ENCODE results near the gene SPHK2.
A peak's percentile ranks its signal among the peaks of the same experiment; 100 is the strongest.

The SPHK2 gene

DNA sequence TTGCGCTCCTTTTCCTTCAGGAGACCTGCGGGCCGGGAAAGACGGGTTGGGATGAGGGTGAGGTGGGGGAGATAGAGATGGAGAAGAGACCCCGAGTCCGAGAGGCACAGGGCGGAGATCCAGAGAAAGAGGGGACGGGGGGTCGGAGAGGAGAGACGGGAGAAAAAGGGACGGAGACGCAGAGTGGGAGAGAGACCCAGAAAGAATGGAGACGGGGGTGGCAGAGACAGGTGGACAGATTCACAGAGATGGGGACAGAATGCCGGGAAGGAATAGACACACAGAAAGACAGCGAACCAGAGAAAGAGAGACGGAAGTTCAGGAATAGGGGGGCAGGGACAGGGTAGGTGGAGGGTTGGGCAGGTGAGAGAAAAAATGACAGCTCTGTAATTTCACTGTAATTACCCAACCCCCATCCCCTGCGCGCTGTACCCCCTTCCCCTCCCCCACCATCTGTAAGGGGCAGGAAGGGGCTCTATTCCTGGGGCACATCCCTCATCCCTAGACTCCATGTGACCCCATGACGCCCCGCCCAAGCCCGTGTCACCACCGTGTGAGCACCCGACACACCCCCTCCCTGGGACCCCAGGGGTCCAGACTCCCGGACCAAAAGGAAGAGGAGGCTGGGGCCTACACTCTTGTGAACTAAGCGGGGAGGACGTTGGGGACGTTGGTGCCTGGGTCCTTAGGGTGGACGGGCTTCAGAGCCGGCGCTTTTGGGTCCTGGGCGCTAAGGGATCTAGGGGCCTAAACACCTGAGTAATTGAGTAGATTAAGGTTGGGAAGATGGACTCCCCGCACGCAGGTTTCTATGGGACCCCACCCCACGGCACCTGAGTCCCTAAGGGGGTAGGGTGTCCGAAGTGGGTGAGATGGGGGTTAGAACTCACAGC, 16.9 kb downstream of the SPHK2 start:
- Histone ChIP-seq H3K4me3 (ENCODE audit: low read length in 2 of 2) (peak overlapping the region; percentile 86 to 89), H3K4me1 (ENCODE audit: control insufficient read depth in 2 of 2, insufficient read depth in 2 of 2, low read length in 2 of 2) (peaks cover 37 to 39% of the 10 kb centered on the region in 2 donors), H3K9me3 (ENCODE audit: control insufficient read depth in 2 of 2, low read length in 2 of 2) (no peaks in the 10 kb centered on the region), H3K27me3 (ENCODE audit: control insufficient read depth in 2 of 2, insufficient read depth in 2 of 2, low read length in 2 of 2) (no peaks in the 10 kb centered on the region), H3K36me3 (ENCODE audit: control insufficient read depth in 2 of 2, insufficient read depth in 2 of 2, low read length in 2 of 2) (peaks cover 6 to 14% of the 10 kb centered on the region in 2 donors), H3K9ac (ENCODE audit: low read depth in 1 of 2, low read length in 2 of 2) (peak overlapping the region; percentile 87), H3K27ac (ENCODE audit: low read depth in 2 of 2, low read length in 2 of 2) (peak overlapping the region; percentile 97 to 98)

DNA sequence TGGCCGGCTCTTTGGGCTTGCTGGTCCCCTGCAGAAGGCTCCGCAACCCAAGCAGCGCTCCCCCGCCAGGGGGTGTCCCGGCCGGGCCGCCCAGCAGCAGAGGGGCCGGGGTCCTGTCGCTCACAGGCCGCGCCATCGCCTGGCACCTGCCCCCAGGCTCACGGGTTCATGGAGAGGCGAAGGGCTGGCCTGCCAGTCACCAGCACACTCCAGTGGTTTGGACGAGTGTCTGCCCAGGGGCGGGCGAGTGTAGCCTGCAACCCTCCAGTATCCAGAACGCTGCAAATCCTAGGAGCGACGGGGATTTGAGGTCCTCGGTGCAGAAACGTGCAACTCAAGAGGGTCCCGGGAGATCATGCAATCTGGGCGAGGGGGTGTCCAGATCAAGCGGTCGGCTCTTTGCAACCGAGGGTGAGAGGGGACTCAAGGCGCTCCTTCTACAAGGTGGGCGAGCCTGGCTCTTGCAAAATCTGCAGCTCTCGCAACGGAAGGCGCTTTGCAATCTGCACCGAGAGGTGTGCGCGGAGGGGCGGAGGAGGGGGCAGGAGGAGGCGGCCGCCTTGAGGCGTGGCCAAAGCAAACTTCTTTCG, 17.6 kb downstream of the SPHK2 start, which contains the start of gene DBP:
DBP (minus strand) TSS at position 521 of the 590 bp plus-strand sequence; CDS start at position 136, 385 bp downstream.
- H3K36me3 ChIP-seq (ENCODE audit: control insufficient read depth in 2 of 2, insufficient read depth in 2 of 2, low read length in 2 of 2), result peaks cover 3 to 8% of the 10 kb centered on the region in 2 donors
- H3K9ac ChIP-seq (ENCODE audit: low read depth in 1 of 2, low read length in 2 of 2), result peak within 1 kb of the TSS; percentile 87
- peak within 1 kb of the TSS; percentile 97 to 98 for H3K27ac ChIP-seq (ENCODE audit: low read depth in 2 of 2, low read length in 2 of 2)
- H3K27me3 ChIP-seq (ENCODE audit: control insufficient read depth in 2 of 2, insufficient read depth in 2 of 2, low read length in 2 of 2), result no peaks in the 10 kb centered on the region
- no peaks in the 10 kb centered on the region for H3K9me3 ChIP-seq (ENCODE audit: control insufficient read depth in 2 of 2, low read length in 2 of 2)
- H3K4me3 ChIP-seq (ENCODE audit: low read length in 2 of 2), result peak within 1 kb of the TSS; percentile 86 to 89
- H3K4me1 ChIP-seq (ENCODE audit: control insufficient read depth in 2 of 2, insufficient read depth in 2 of 2, low read length in 2 of 2), result peaks cover 36 to 38% of the 10 kb centered on the region in 2 donors

DNA sequence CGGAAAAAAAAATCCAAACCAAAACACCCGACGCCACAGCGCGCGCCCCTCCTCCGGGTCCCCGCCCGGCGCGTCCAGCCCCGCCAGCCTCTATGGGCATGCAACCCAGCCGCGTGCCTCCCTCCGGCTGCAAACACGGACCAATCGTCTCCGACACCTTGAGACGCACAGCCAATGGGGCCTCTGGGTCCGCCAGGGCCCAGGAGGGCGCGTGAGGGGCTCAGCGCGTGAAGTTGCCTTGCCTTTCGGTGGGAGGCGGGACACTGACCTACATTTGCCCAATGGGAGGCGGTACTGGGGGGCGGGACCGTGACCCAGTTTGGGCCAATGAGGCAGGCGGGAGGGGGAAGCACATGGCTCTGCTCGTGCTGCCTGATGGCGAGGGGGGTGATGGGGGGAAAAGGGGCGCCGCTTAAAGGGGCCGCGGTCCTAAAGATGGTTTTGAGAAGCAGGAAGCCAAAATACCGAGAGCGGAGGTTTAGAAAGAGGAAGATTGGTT, 18.2 kb downstream of the SPHK2 start:
- Histone ChIP-seq H3K4me3 (ENCODE audit: low read length in 2 of 2) (peak overlapping the region; percentile 86 to 89), H3K9me3 (ENCODE audit: control insufficient read depth in 2 of 2, low read length in 2 of 2) (no peaks in the 10 kb centered on the region)

DNA sequence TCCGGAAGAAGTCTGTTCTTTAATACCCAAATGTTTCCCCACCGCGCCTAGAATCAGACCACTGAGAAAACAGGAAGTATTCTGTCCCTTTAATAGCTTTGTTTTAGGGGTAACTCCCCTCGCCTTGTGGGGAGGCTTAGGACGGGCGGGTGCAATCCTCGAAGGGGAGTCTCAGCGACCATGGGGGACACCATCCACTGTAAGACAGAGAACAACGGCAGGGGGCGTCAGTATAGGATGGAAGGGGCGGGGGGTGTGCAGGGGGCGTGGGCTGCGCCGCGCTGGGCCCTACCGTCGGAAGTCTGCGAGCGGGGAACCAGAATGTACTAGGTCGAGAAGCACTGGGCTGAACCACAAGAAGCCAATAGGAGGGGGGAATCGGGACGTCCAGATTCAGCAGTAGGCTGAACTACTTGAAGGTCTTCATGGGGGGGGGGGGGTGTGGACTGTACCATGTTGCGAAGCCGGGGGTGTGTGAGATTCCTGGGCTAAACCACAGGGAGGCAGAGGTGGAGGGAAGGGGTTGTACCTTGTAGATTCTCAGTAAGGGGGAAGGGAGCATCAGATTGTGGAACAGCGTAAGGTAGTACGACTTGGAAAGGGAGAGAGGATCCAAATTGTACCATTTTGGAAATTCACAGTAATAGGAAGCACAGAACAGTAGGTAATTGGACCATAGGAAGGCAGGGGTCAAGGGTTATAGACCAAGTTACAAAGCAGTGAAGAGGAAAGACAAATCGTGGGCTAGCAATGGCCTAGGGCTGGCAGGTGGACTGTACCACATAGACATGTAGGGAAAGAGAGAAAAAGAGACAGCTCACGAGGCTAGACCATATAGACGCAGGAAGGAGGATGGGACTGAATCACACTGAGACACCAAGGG, 18.9 kb downstream of the SPHK2 start:
- Histone ChIP-seq H3K27me3 (ENCODE audit: control insufficient read depth in 2 of 2, insufficient read depth in 2 of 2, low read length in 2 of 2) (no peaks in the 10 kb centered on the region), H3K4me1 (ENCODE audit: control insufficient read depth in 2 of 2, insufficient read depth in 2 of 2, low read length in 2 of 2) (peaks cover 28 to 29% of the 10 kb centered on the region in 2 donors), H3K4me3 (ENCODE audit: low read length in 2 of 2) (peak overlapping the region; percentile 86 to 89)

More for the DNA sequence above, 18.2 kb downstream of the SPHK2 start:
- peaks cover 35 to 36% of the 10 kb centered on the region in 2 donors for H3K4me1 ChIP-seq (ENCODE audit: control insufficient read depth in 2 of 2, insufficient read depth in 2 of 2, low read length in 2 of 2)
- H3K36me3 ChIP-seq (ENCODE audit: control insufficient read depth in 2 of 2, insufficient read depth in 2 of 2, low read length in 2 of 2), result peaks cover 2 to 6% of the 10 kb centered on the region in 2 donors
- H3K9ac ChIP-seq (ENCODE audit: low read depth in 1 of 2, low read length in 2 of 2), result peak overlapping the region; percentile 87
- H3K27ac ChIP-seq (ENCODE audit: low read depth in 2 of 2, low read length in 2 of 2), result peak overlapping the region; percentile 97 to 98
- no peaks in the 10 kb centered on the region for H3K27me3 ChIP-seq (ENCODE audit: control insufficient read depth in 2 of 2, insufficient read depth in 2 of 2, low read length in 2 of 2)

DNA sequence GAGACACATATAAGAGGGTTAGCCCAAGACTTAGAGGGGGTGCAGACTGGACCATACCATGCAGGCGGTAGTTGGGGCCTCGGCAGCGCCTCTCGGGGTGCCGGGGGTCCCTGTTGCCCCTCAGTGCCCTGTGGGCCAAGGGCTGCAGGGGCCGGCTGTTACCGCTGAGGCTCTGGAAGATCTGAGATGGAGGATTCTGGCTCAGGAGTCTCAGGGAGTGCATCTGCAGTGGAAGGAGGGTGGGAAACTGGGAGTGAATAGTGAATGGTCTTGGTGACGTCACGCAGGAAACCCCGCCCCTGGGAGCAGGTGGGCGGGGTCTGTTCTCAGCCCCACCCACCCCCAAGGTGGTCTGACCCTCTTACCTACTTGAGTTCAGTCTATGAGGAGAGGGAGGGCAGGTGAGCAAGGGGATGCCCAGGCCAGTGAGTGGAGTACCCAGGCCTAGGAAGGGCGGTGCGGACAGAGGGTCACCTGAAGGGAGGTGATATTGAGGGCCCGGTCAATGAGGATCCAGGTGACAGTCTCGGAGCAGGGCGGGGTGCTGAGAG, 19.6 kb downstream of the SPHK2 start:
- peak overlapping the region; percentile 25 to 89 for H3K4me3 ChIP-seq (ENCODE audit: low read length in 2 of 2)
- peak overlapping the region; percentile 97 to 98 for H3K27ac ChIP-seq (ENCODE audit: low read depth in 2 of 2, low read length in 2 of 2)
- H3K4me1 ChIP-seq (ENCODE audit: control insufficient read depth in 2 of 2, insufficient read depth in 2 of 2, low read length in 2 of 2), result peaks cover 21 to 22% of the 10 kb centered on the region in 2 donors
- no peaks in the 10 kb centered on the region for H3K36me3 ChIP-seq (ENCODE audit: control insufficient read depth in 2 of 2, insufficient read depth in 2 of 2, low read length in 2 of 2)
- H3K9me3 ChIP-seq (ENCODE audit: control insufficient read depth in 2 of 2, low read length in 2 of 2), result no peaks in the 10 kb centered on the region
- no peaks in the 10 kb centered on the region for H3K27me3 ChIP-seq (ENCODE audit: control insufficient read depth in 2 of 2, insufficient read depth in 2 of 2, low read length in 2 of 2)
- H3K9ac ChIP-seq (ENCODE audit: low read depth in 1 of 2, low read length in 2 of 2), result peak overlapping the region; percentile 16 to 80

More for the DNA sequence above, 18.9 kb downstream of the SPHK2 start:
- Histone ChIP-seq H3K9me3 (ENCODE audit: control insufficient read depth in 2 of 2, low read length in 2 of 2) (no peaks in the 10 kb centered on the region), H3K9ac (ENCODE audit: low read depth in 1 of 2, low read length in 2 of 2) (peak overlapping the region; percentile 85 to 87), H3K36me3 (ENCODE audit: control insufficient read depth in 2 of 2, insufficient read depth in 2 of 2, low read length in 2 of 2) (no peaks in the 10 kb centered on the region), H3K27ac (ENCODE audit: low read depth in 2 of 2, low read length in 2 of 2) (peak overlapping the region; percentile 97 to 98)

DNA sequence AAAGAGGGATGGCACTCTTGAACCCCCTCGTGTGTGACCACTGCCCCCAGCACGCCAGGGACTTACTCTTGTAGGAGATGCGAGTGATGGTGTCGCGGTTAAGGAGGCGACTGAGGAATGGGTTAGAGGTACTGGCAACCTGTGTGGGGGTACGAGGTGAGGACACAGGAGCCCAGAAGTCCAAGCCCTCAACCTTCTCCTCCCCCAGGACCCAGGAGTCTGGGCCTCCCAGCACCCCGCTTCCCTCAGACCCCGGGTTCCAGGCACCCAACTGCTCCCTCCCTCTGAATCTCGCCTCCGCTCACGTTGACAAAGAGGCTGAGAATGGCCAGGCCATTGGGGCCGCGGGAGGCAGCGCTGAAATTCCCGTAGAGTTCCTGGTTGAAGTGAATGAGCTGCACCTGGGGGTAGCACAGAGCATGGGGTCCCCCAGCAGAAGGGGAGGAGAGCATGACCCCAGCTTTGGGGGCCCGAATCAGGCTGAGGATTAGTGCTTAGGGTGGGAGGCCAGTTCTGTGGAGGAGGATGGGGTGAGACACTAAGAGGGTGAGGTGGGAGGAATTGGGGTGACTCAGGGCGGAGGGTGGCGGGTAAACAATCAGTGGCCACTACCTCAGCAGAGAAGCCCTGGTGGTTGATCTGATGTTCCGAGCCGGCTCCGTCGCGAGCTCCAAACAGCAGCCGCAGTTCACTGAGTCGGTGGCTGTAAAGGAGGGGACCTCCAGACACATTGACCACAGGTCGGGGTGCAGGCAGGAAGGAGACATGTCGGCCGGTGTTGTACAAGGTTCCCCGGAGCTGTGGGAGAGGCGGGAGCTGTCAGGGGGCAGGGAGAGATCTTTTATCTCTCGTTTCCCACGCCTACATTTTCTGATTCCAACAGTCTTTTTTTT, 20.4 kb downstream of the SPHK2 start:
- Histone ChIP-seq H3K36me3 (ENCODE audit: control insufficient read depth in 2 of 2, insufficient read depth in 2 of 2, low read length in 2 of 2) (no peaks in the 10 kb centered on the region), H3K4me3 (ENCODE audit: low read length in 2 of 2) (no peak overlapping the region), H3K9ac (ENCODE audit: low read depth in 1 of 2, low read length in 2 of 2) (peak overlapping the region in 1 of 2 donors; percentile 1), H3K9me3 (ENCODE audit: control insufficient read depth in 2 of 2, low read length in 2 of 2) (no peaks in the 10 kb centered on the region), H3K27me3 (ENCODE audit: control insufficient read depth in 2 of 2, insufficient read depth in 2 of 2, low read length in 2 of 2) (no peaks in the 10 kb centered on the region), H3K4me1 (ENCODE audit: control insufficient read depth in 2 of 2, insufficient read depth in 2 of 2, low read length in 2 of 2) (peaks cover 15% of the 10 kb centered on the region in 2 donors), H3K27ac (ENCODE audit: low read depth in 2 of 2, low read length in 2 of 2) (no peak overlapping the region)

DNA sequence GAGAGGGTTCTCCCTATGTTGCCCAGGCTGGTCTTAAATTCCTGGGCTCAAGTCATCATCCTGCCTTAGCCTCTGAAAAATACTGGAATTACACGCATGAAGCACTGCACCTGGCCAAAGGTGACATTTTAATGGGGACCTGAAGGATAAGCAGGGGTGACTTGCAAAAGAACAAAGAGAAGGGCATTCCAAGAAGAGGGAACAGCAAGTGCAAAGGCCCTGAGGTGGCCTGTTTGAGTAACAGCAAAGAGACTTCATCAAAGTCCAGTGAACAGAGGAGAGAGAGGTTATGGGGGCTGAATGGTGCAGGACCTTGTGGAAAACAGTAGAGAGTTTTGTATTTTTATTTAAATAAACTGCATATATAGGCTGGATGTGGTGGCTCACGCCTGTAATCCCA, 22.5 kb downstream of the SPHK2 start:
- H3K9me3 ChIP-seq (ENCODE audit: control insufficient read depth in 2 of 2, low read length in 2 of 2), result no peaks in the 10 kb centered on the region
- H3K27ac ChIP-seq (ENCODE audit: low read depth in 2 of 2, low read length in 2 of 2), result no peak overlapping the region
- peaks cover 17 to 25% of the 10 kb centered on the region in 2 donors for H3K4me1 ChIP-seq (ENCODE audit: control insufficient read depth in 2 of 2, insufficient read depth in 2 of 2, low read length in 2 of 2)
- no peak overlapping the region for H3K4me3 ChIP-seq (ENCODE audit: low read length in 2 of 2)
- H3K9ac ChIP-seq (ENCODE audit: low read depth in 1 of 2, low read length in 2 of 2), result no peak overlapping the region
- H3K27me3 ChIP-seq (ENCODE audit: control insufficient read depth in 2 of 2, insufficient read depth in 2 of 2, low read length in 2 of 2), result peaks cover 0 to 7% of the 10 kb centered on the region in 2 donors
- H3K36me3 ChIP-seq (ENCODE audit: control insufficient read depth in 2 of 2, insufficient read depth in 2 of 2, low read length in 2 of 2), result no peaks in the 10 kb centered on the region

DNA sequence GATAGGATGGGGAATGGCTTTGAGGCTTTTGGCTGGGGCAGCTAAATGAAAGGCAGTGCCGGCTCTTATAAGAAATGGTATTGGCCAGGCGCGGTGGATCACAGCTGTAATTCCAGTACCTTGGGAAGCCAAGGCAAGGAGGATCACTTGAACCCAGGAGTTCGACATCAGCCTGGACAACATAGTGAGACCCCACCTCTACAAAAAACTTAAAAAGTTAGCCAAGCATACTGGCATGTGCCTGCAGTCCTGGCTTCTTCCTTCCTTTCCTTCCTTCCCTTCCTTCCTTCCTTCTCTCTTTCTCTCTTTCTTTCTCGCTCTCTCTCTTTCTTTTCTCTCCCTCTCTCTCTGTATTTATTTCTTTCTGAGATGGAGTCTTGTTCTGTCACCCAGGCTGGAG, 23.6 kb downstream of the SPHK2 start:
- Histone ChIP-seq H3K9me3 (ENCODE audit: control insufficient read depth in 2 of 2, low read length in 2 of 2) (no peaks in the 10 kb centered on the region), H3K27ac (ENCODE audit: low read depth in 2 of 2, low read length in 2 of 2) (no peak overlapping the region), H3K27me3 (ENCODE audit: control insufficient read depth in 2 of 2, insufficient read depth in 2 of 2, low read length in 2 of 2) (peaks cover 0 to 11% of the 10 kb centered on the region in 2 donors), H3K9ac (ENCODE audit: low read depth in 1 of 2, low read length in 2 of 2) (no peak overlapping the region), H3K4me3 (ENCODE audit: low read length in 2 of 2) (no peak overlapping the region), H3K36me3 (ENCODE audit: control insufficient read depth in 2 of 2, insufficient read depth in 2 of 2, low read length in 2 of 2) (no peaks in the 10 kb centered on the region), H3K4me1 (ENCODE audit: control insufficient read depth in 2 of 2, insufficient read depth in 2 of 2, low read length in 2 of 2) (peaks cover 17 to 25% of the 10 kb centered on the region in 2 donors)
